Lower leg skin (tissue), 3 donors: Measurements from ENCODE around the gene COL4A6.

ENCODE experiments used
- CTCF ChIP-seq, 3 donors: fragments of 450-650 bp; IDR thresholded peaks; one replicate each; pipeline ENCODE4 v1.5.1; 2016; ENCODE audit warnings: antibody characterized with exemption in 3 of 3, mild to moderate bottlenecking in 3 of 3, moderate library complexity in 2 of 3
- POLR2A ChIP-seq, 2 donors: fragments of 450-650 bp; IDR thresholded peaks; one replicate each; pipeline ENCODE4 v1.6.1; 2016 to 2017; ENCODE audit warnings: antibody characterized with exemption in 2 of 2, mild to moderate bottlenecking in 1 of 2, moderate library complexity in 1 of 2

- TF ChIP-seq POLR2A (IDR thresholded peaks at IDR 0.05), result no peak
- no peak for TF ChIP-seq CTCF (IDR thresholded peaks at IDR 0.05)
Measured at GRCh38 chrX:108353452-108353851, 84.8 kb downstream of the COL4A6 start.
